ENCODE measurements around the gene LBR.

GRCh38 chr1:225476538-225476988 is 48.7 kb upstream of the LBR start:
- no peak for TF ChIP-seq POLR2A (IDR thresholded peaks at IDR 0.05)
- no peak for TF ChIP-seq CTCF (IDR thresholded peaks at IDR 0.05)

All from adrenal gland (tissue), 5 donors.